ES-I3 (cell line): ENCODE results near the gene IFT88.
"Not testable (repeated sequence)": the region's sequence is repeated elsewhere in the genome, so short reads cannot be mapped to it uniquely, and the experiment has no call there.

Experiments used
- H3K36me3 ChIP-seq: 2 replicates; pipeline ENCODE4 v1.6.1; 2013; ENCODE audit warnings: mild to moderate bottlenecking, low read length, control low read depth, moderate library complexity; ENCODE audit not compliant: insufficient read depth
- H3K4me1 ChIP-seq: 2 replicates; pipeline ENCODE4 v1.6.1; 2013; ENCODE audit warnings: mild to moderate bottlenecking, control low read depth, low read length; ENCODE audit not compliant: insufficient read depth
- H3K9ac ChIP-seq: 2 replicates; pipeline ENCODE4 v1.6.1; 2013; ENCODE audit warnings: low read depth, mild to moderate bottlenecking, low read length, moderate library complexity
- H3K9me3 ChIP-seq: 2 replicates; pipeline ENCODE4 v1.6.1; 2013; ENCODE audit warnings: mild to moderate bottlenecking, low read length, moderate library complexity; ENCODE audit not compliant: control insufficient read depth, insufficient read depth

IFT88 gene

GRCh38 chr13:20636079-20636478 is 69.1 kb downstream of the IFT88 start:
- no peak overlapping the region for H3K9ac ChIP-seq
- H3K4me1 ChIP-seq, result no peaks in the 10 kb centered on the region
- H3K9me3 ChIP-seq, result no peaks in the 10 kb centered on the region
- H3K36me3 ChIP-seq, result no peaks in the 10 kb centered on the region

- H3K36me3 ChIP-seq, result no peaks in the 10 kb centered on the region
- H3K9me3 ChIP-seq, result no peaks in the 10 kb centered on the region
- no peaks in the 10 kb centered on the region for H3K4me1 ChIP-seq
- no peak overlapping the region for H3K9ac ChIP-seq
Measured at GRCh38 chr13:20637811-20638210, 70.9 kb downstream of the IFT88 start.

DNA sequence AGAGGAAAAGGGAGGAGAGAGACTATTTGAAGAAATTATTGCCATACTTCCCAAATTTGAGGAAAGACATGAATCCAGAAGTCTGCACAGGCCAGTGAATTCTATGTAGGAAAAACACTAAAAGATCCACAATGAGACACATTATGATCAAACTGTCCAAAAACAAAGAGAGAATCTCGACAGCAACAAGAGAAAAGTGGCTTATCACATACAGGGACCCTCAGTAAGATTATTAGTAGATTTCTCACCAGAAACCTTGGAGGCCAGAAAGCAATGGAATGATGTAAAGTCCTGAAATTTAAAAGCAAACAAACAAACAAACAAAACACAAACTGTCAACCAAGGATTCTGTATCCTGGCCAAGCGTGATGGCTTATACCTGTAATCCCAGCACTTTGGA is 80.8 kb downstream of the IFT88 start:
- Histone ChIP-seq H3K36me3 (no peaks in the 10 kb centered on the region), H3K9ac (no peak overlapping the region), H3K9me3 (no peaks in the 10 kb centered on the region), H3K4me1 (no peaks in the 10 kb centered on the region)

GRCh38 chr13:20652946-20653345 is 86.0 kb downstream of the IFT88 start:
- H3K9me3 ChIP-seq, result no peaks in the 10 kb centered on the region
- H3K9ac ChIP-seq, result no peak overlapping the region
- no peaks in the 10 kb centered on the region for H3K36me3 ChIP-seq
- H3K4me1 ChIP-seq, result no peaks in the 10 kb centered on the region

DNA sequence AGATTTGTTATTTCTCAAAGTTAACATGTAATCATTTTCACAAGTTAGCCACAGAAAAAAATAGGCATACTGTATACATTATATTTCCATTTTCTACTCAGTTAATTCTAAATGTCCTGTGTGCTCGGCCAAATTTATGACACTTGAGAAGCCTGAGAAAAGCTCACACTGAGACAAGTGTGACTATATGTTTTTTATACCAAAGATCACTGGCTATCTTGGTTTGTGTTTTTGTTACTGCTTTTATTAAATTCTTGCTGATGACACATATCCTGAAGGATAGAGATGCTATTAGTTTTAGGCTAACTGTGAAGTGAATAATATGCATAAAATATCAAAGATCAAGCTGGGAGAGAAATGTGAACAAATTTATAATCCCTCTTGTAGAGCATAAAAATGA is 87.2 kb downstream of the IFT88 start:
- H3K9ac ChIP-seq, result no peak overlapping the region

GRCh38 chr13:20658451-20659040 is 91.6 kb downstream of the IFT88 start:
- Histone ChIP-seq H3K36me3 (no peaks in the 10 kb centered on the region), H3K4me1 (no peaks in the 10 kb centered on the region), H3K9ac (no peak overlapping the region), H3K9me3 (no peaks in the 10 kb centered on the region)

More for the DNA sequence above, 87.2 kb downstream of the IFT88 start:
- no peaks in the 10 kb centered on the region for H3K9me3 ChIP-seq
- H3K4me1 ChIP-seq, result no peaks in the 10 kb centered on the region
- H3K36me3 ChIP-seq, result no peaks in the 10 kb centered on the region

- no peaks in the 10 kb centered on the region for H3K36me3 ChIP-seq
- H3K9me3 ChIP-seq, result no peaks in the 10 kb centered on the region
- H3K4me1 ChIP-seq, result no peaks in the 10 kb centered on the region
- no peak overlapping the region for H3K9ac ChIP-seq
Measured at GRCh38 chr13:20664351-20664750, 97.4 kb downstream of the IFT88 start.

GRCh38 chr13:20666948-20667347 is 100.0 kb downstream of the IFT88 start:
- H3K4me1 ChIP-seq, result no peaks in the 10 kb centered on the region
- H3K9me3 ChIP-seq, result no peaks in the 10 kb centered on the region
- no peak overlapping the region for H3K9ac ChIP-seq
- no peaks in the 10 kb centered on the region for H3K36me3 ChIP-seq

DNA sequence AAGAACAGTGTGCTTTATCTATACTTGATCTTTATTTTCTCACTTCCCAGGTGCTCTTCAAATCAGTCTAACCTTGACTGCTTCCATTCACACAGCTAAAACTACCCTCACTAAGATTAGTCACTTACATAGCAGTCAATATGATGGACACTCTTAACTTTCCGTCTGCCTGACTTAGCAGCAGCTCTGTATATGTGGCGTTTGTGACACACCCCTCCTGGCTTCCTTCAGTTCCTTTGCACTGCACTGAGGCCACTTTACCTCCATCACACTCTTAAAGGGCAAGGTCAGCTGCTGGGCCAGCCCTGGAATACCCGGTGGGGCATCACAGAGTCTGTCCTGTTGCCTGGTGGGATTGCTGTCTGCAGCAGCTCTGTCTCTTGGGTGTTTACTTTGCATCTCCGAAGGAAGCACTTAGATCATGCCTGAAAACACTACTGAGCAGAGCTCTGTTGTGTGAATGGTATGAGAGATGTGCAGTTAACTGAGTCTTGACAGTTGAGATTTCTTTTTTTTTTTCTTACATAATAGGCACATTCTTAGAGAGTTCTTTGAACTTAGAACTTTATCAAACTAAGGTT is 101.0 kb downstream of the IFT88 start:
- H3K9ac ChIP-seq, result no peak overlapping the region
- H3K4me1 ChIP-seq, result no peaks in the 10 kb centered on the region
- H3K9me3 ChIP-seq, result no peaks in the 10 kb centered on the region
- H3K36me3 ChIP-seq, result no peaks in the 10 kb centered on the region

DNA sequence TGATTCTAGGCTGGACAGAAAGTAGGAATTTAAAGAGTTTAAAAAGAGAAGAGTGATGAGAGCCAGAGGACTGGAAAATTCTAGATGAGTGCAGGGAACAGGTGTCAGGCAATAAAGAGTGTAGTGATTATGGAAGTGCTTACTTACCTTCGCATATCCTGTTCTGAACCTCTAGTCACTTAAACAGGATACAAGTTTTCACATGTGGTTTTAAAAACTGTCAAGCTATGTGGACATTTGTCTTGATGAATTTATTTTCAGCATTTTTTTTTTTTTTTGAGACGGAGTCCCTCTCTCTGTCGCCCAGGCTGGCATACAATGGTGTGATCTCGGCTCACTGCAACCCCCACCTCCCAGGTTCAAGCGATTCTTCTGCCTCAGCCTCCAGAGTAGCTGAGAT is 102.2 kb downstream of the IFT88 start:
- Histone ChIP-seq H3K9ac (no peak overlapping the region), H3K9me3 (no peaks in the 10 kb centered on the region), H3K4me1 (no peaks in the 10 kb centered on the region), H3K36me3 (no peaks in the 10 kb centered on the region)

- H3K9ac ChIP-seq, result no peak overlapping the region
- H3K9me3 ChIP-seq, result no peaks in the 10 kb centered on the region
- H3K4me1 ChIP-seq, result no peaks in the 10 kb centered on the region
- H3K36me3 ChIP-seq, result no peaks in the 10 kb centered on the region
Measured at GRCh38 chr13:20671789-20672188, 104.8 kb downstream of the IFT88 start.

GRCh38 chr13:20672772-20673171 is 105.8 kb downstream of the IFT88 start:
- Histone ChIP-seq H3K9me3 (no peaks in the 10 kb centered on the region), H3K36me3 (no peaks in the 10 kb centered on the region), H3K4me1 (no peaks in the 10 kb centered on the region), H3K9ac (no peak overlapping the region)

DNA sequence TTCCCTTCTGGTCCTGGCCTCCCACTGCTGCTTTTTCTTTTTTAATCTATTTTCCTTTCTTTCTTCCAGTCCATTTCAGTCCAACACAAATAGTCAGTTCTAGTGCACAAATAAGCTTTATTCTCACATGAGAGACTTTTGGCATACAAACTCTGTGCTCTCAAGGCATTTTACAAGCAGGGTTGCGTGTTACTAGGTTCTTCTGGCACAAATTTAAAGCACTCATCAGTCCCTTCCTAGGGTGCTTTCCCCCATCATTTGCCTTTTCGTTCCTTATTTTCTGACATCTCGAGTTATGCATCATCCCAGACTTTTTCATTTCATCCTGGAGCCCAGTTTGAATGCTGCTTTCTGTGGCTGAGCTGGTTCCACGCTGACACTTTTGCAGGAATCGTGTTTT is 106.8 kb downstream of the IFT88 start:
- H3K9me3 ChIP-seq, result no peaks in the 10 kb centered on the region
- H3K4me1 ChIP-seq, result no peaks in the 10 kb centered on the region
- H3K36me3 ChIP-seq, result no peaks in the 10 kb centered on the region
- H3K9ac ChIP-seq, result no peak overlapping the region

GRCh38 chr13:20676213-20676612 is 109.3 kb downstream of the IFT88 start:
- no peaks in the 10 kb centered on the region for H3K9me3 ChIP-seq
- no peaks in the 10 kb centered on the region for H3K4me1 ChIP-seq
- H3K9ac ChIP-seq, result no peak overlapping the region
- no peaks in the 10 kb centered on the region for H3K36me3 ChIP-seq

DNA sequence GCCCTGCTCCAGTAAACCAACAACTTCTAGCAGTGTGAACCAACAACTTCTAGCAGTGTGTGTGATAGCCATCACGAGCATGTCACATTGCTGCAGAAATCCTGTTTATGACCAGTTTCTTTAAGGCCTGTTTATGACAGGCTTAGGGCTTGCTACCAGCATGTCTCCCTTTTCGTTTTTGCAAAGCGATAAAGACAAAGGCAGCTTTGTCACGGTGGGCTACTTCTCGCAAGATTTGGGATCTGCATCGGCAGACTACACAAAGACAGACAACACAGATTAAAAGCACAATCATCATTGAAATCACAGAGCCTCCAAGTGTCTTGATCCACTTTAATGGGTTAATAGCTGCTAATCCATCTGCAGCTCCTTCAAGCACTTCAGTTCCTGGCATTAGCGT is 111.6 kb downstream of the IFT88 start:
- H3K4me1 ChIP-seq, H3K36me3 ChIP-seq, H3K9me3 ChIP-seq, H3K9ac ChIP-seq: not testable (repeated sequence)

GRCh38 chr13:20679879-20680278 is 112.9 kb downstream of the IFT88 start:
- no peaks in the 10 kb centered on the region for H3K9me3 ChIP-seq
- no peak overlapping the region for H3K9ac ChIP-seq
- H3K4me1 ChIP-seq, result no peaks in the 10 kb centered on the region
- no peaks in the 10 kb centered on the region for H3K36me3 ChIP-seq
